PC-3 (cell line): ENCODE measurements around the gene MAP7D1.

Experiments
- EZH2 ChIP-seq: fragments of 300-600 bp; sonication (generic); IDR thresholded peaks from one replicate; pipeline ENCODE4 v1.6.1; 2017; ENCODE audit warnings: antibody characterized with exemption, mild to moderate bottlenecking, low read length; ENCODE audit not compliant: unreplicated experiment
- EZH2phosphoT487 ChIP-seq: fragments of 300-600 bp; sonication (generic); IDR thresholded peaks from 2 replicates; pipeline ENCODE4 v1.6.1; 2018; ENCODE audit warnings: mild to moderate bottlenecking, antibody characterized with exemption, low read length, borderline replicate concordance
- TF ChIP-seq, protein P1 (sequence below): fragments of 300-600 bp; sonication (generic); conservative IDR thresholded peaks from 2 replicates; pipeline ENCODE4 v1.5.1; 2017; ENCODE audit warnings: antibody characterized with exemption, low read depth, mild to moderate bottlenecking, low read length

DNA sequence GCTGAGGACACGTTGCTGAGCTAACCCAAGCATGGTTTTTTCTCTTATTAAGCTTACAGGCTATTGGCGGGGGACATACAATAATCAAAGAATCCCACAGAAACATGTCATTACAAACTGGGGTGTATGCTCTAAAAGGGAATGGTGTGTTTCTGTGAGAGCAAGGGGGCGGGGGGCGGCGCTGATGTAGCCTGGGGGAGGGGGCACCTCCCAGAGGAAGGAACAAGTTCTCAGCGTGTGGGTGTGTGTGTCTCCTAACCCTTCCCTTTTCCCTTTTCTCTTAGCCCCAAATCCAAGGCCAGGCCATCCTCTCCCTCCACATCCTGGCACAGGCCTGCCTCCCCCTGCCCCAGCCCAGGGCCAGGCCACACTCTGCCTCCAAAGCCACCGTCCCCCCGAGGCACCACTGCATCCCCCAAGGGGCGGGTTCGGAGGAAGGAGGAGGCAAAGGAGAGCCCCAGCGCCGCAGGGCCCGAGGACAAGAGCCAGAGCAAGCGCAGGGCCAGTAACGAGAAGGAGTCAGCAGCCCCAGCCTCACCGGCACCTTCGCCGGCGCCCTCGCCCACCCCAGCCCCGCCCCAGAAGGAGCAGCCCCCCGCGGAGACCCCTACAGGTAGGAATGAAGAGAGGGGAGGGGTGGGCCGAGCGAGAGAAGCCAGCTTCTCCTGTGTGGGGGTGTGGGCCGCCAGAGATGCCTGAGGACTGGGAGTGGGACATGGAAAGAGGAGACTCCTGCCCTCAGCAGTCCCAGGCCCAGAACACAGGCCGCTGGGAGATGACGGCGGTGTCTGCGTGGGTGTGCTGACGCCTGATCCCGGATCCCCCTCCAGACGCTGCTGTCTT is 21.9 kb downstream of the MAP7D1 start:
- TF ChIP-seq, protein P1, sequence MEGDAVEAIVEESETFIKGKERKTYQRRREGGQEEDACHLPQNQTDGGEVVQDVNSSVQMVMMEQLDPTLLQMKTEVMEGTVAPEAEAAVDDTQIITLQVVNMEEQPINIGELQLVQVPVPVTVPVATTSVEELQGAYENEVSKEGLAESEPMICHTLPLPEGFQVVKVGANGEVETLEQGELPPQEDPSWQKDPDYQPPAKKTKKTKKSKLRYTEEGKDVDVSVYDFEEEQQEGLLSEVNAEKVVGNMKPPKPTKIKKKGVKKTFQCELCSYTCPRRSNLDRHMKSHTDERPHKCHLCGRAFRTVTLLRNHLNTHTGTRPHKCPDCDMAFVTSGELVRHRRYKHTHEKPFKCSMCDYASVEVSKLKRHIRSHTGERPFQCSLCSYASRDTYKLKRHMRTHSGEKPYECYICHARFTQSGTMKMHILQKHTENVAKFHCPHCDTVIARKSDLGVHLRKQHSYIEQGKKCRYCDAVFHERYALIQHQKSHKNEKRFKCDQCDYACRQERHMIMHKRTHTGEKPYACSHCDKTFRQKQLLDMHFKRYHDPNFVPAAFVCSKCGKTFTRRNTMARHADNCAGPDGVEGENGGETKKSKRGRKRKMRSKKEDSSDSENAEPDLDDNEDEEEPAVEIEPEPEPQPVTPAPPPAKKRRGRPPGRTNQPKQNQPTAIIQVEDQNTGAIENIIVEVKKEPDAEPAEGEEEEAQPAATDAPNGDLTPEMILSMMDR, result no peak
- TF ChIP-seq EZH2phosphoT487, result no peak
- TF ChIP-seq EZH2, result no peak
